Stomach (tissue), 9 donors: ENCODE results near the gene MRPS2. TPM values are rescaled to one million over a fixed set of nuclear protein-coding genes. Genes with fewer than 3 reads are reported as not detected.

Experiments used
- DNase-seq, 2 donors: peaks; one replicate each; pipeline versions ENCODE4 v3.0.0 to v3.0.0-alpha.2; 2013 to 2019
- H3K27ac ChIP-seq, 5 donors: fragments of 200-600 bp in 4 of 5; sonication (generic) in 4 of 5; one replicate each; pipeline ENCODE4 v1.5.1; 2013 to 2019; ENCODE audit warnings: mild to moderate bottlenecking in 1 of 5, moderate library complexity in 1 of 5
- H3K27me3 ChIP-seq, 3 donors: fragments of 200-600 bp; sonication (generic); one replicate each; pipeline ENCODE4 v1.5.1; 2017 to 2019; ENCODE audit warnings: mixed run types in 1 of 3
- H3K36me3 ChIP-seq, 4 donors: fragments of 200-600 bp; sonication (generic); 1 replicate in 3 of 4; 2 replicates in 1 of 4; pipeline ENCODE4 v1.5.1; 2016 to 2019
- H3K4me1 ChIP-seq, 4 donors: fragments of 200-600 bp; sonication (generic); one replicate each; pipeline ENCODE4 v1.5.1; 2016 to 2019
- H3K4me3 ChIP-seq, 4 donors: fragments of 200-600 bp; sonication (generic) in 3 of 4; one replicate each; pipeline ENCODE4 v1.5.1; 2016 to 2019; ENCODE audit warnings: mild to moderate bottlenecking in 1 of 4
- H3K9me3 ChIP-seq, 4 donors: fragments of 200-600 bp; sonication (generic); one replicate each; pipeline ENCODE4 v1.5.1; 2016 to 2019
- EP300 ChIP-seq: sonication (generic); formaldehyde crosslinking; IDR thresholded peaks from one replicate; pipeline ENCODE4 v1.6.1; 2017; ENCODE audit warnings: antibody characterized with exemption
- POLR2A ChIP-seq, 4 donors: fragments of 450-650 bp; IDR thresholded peaks; one replicate each; pipeline ENCODE4 v1.6.1; 2016; ENCODE audit warnings: antibody characterized with exemption in 4 of 4, control low read depth in 2 of 4, mild to moderate bottlenecking in 1 of 4, moderate library complexity in 1 of 4
- POLR2AphosphoS5 ChIP-seq, 3 donors: sonication (generic); formaldehyde crosslinking; IDR thresholded peaks; one replicate each; pipeline ENCODE4 v1.6.1; 2016; ENCODE audit warnings: antibody characterized with exemption in 3 of 3
- WGBS, 5 donors: extraction: QIAGEN DNeasy Blood & Tissue Kit in 3 of 5; methylation state at CpG; one replicate each; pipeline versions ENCODE4 v1.1.5 to v1.1.7; 2013 to 2018; 5-methylcytosine and 5-hydroxymethylcytosine counted together
- intact Hi-C: fragments of 100-400 bp; cut with DNase I; formaldehyde crosslinking; loops from one replicate; pipeline ENCODE4 v1.15.1; 2023; ENCODE audit warnings: low total_unique reads
- polyA plus RNA-seq, 3 donors: library from polyadenylated mRNA; stranded (reverse); fragments of 200-250 nt; gene quantifications; one replicate each; pipeline ENCODE4 v1.2.3, GENCODE V29; 2013
- total RNA-seq, 5 donors: library from RNA; depleted of rRNA; stranded (reverse); fragments of >200 nt; gene quantifications; one replicate each; pipeline versions ENCODE4 v1.1.0 to v1.2.3, GENCODE V29; 2014 to 2016
- TF ChIP-seq, protein P1 (sequence below), 7 experiments: fragments of 450-650 bp in 4 of 7; fragments of 200-600 bp in 3 of 7; sonication (generic) in 3 of 7; IDR thresholded peaks; one replicate each; pipeline ENCODE4 v1.5.1; 2016 to 2019; ENCODE audit warnings: antibody characterized with exemption in 7 of 7, control low read depth in 2 of 7, mild to moderate bottlenecking in 1 of 7
- donor health status: healthy with polysubstance abuse.
- donor health status: Bipolar disorder and iron deficiency.
- donor health status: healthy.

Gene MRPS2
- total and polyA plus RNA-seq, 8 donors = 1.8 to 54.7 (median 40.1) TPM

- 68 to 78% (median 73%) methylated on average over 14 to 21 of the region's 21 CpGs for WGBS, 5 donors
- intact Hi-C loops = no loop called here
These were observed 23.1 kb downstream of the MRPS2 start for GRCh38 chr9:135523521-135524129.

DNA sequence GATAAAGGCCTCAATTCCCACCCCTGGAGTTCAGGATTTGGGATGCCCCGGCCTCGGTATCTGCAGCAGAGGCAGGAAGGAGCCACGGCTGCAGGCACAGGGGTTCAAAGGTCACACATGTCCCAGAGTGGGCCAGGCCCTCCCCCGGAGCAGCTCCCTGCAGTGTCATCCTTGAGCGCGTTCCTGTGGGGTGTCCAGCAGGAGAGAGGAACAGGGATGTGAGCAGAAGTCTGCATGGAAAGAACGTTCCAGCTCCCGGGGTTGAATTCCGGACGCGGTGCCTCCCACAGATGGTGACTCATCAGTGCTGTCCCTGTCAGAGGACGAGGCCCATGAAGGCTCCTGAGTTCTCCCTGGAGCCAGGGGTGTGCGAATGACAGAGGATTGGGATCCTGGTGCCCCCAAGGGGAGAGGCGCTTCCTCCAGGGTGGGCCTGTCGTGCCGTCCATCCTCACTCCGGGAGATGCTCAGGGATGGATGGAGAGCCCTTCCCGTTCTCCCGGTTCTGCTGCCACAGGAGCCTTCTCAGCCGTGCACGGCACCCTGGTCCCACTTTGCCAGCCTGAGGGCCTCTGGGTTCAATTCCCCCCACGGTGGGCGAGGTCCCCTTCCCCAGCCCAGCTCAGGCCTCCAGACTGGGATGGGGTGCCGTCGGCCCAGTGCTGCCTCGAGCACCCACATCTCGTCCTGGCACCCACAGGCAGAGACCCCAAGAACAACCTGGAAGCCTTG, 23.8 kb downstream of the MRPS2 start:
- Histone ChIP-seq H3K27ac (no peak overlapping the region), H3K9me3 (no peaks in the 10 kb centered on the region), H3K36me3 (no peaks in the 10 kb centered on the region), H3K27me3 (peaks cover 0 to 68% (median 16%) of the 10 kb centered on the region in 3 donors), H3K4me1 (no peaks in the 10 kb centered on the region), H3K4me3 (no peak overlapping the region)
- intact Hi-C loops = no loop called here
- DNase-seq = peak in 1 of 2 donors; percentile 15
- TF ChIP-seq, protein P1, sequence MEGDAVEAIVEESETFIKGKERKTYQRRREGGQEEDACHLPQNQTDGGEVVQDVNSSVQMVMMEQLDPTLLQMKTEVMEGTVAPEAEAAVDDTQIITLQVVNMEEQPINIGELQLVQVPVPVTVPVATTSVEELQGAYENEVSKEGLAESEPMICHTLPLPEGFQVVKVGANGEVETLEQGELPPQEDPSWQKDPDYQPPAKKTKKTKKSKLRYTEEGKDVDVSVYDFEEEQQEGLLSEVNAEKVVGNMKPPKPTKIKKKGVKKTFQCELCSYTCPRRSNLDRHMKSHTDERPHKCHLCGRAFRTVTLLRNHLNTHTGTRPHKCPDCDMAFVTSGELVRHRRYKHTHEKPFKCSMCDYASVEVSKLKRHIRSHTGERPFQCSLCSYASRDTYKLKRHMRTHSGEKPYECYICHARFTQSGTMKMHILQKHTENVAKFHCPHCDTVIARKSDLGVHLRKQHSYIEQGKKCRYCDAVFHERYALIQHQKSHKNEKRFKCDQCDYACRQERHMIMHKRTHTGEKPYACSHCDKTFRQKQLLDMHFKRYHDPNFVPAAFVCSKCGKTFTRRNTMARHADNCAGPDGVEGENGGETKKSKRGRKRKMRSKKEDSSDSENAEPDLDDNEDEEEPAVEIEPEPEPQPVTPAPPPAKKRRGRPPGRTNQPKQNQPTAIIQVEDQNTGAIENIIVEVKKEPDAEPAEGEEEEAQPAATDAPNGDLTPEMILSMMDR (IDR thresholded peaks at IDR 0.05) = no peak
- TF ChIP-seq POLR2A (IDR thresholded peaks at IDR 0.05) = no peak
- no peak for TF ChIP-seq POLR2AphosphoS5 (IDR thresholded peaks at IDR 0.05)
- TF ChIP-seq EP300 = no peak
- WGBS, 5 donors = 61 to 71% (median 66%) methylated on average over 18 to 27 of the region's 27 CpGs

More at GRCh38 chr9:135523521-135524129, 23.1 kb downstream of the MRPS2 start:
- TF ChIP-seq EP300 (no peak), POLR2A (IDR thresholded peaks at IDR 0.05) (no peak), POLR2AphosphoS5 (IDR thresholded peaks at IDR 0.05) (no peak)
- TF ChIP-seq, protein P1 (IDR thresholded peaks at IDR 0.05) = no peak
- DNase-seq = peak in 1 of 2 donors; percentile 13
- H3K27ac ChIP-seq = no peak overlapping the region
- H3K9me3 ChIP-seq = no peaks in the 10 kb centered on the region
- peaks cover 0 to 68% (median 16%) of the 10 kb centered on the region in 3 donors for H3K27me3 ChIP-seq
- no peaks in the 10 kb centered on the region for H3K36me3 ChIP-seq
- H3K4me1 ChIP-seq = no peaks in the 10 kb centered on the region
- H3K4me3 ChIP-seq = no peak overlapping the region

DNA sequence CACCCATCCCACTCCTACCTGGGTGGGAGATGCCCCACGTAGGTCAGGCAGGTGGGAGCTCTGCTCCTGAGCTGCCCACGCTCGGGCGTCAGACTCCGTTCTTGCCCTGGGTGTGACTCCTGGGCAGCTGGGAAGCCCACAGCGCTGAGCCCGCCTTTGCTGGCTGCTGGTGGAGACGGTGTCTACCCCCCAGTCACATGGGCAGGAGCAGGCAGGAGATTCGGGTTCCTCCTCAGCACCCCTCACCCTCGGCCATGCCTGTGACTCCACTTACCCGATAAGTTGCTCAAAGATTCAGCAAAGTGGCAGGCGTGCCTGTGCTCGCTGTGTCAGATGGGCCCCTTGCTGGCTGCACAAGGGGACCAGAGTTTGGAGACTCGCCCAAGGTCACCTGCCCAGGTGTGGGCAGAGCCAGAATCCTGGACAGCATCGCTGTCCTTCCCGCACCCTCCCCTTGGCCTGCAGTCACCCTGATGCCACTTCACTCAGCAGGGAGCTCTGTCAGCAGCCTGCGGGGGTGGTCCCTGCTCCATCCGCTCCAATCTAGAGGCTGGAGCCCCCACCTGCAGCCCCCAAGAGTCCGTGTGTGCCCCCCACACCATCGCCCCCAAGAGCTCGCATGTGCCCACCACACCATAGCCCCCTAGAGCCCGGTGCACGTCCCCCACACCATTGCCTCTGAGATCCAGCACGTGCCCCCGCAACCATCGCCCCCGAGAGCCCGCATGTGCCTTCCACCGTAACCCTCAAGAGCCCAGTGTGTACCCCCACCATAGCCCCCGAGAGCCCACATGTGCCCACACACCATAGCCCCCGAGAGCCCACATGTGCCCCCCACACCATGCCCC, 25.0 kb downstream of the MRPS2 start:
- peaks cover 0 to 68% (median 16%) of the 10 kb centered on the region in 3 donors for H3K27me3 ChIP-seq
- H3K4me1 ChIP-seq = no peaks in the 10 kb centered on the region
- peaks cover 0 to 7% (median 0%) of the 10 kb centered on the region in 4 donors for H3K9me3 ChIP-seq
- H3K4me3 ChIP-seq = no peak overlapping the region
- no peak overlapping the region for H3K27ac ChIP-seq
- peak in 1 of 2 donors; percentile 14 for DNase-seq
- no peak for TF ChIP-seq POLR2A (IDR thresholded peaks at IDR 0.05)
- TF ChIP-seq, protein P1 (IDR thresholded peaks at IDR 0.05) = no peak
- H3K36me3 ChIP-seq = no peaks in the 10 kb centered on the region
- intact Hi-C loops = no loop called here
- whole genome bisulfite sequencing, 5 donors = 77 to 82% (median 81%) methylated on average over 19 to 31 of the region's 31 CpGs

DNA sequence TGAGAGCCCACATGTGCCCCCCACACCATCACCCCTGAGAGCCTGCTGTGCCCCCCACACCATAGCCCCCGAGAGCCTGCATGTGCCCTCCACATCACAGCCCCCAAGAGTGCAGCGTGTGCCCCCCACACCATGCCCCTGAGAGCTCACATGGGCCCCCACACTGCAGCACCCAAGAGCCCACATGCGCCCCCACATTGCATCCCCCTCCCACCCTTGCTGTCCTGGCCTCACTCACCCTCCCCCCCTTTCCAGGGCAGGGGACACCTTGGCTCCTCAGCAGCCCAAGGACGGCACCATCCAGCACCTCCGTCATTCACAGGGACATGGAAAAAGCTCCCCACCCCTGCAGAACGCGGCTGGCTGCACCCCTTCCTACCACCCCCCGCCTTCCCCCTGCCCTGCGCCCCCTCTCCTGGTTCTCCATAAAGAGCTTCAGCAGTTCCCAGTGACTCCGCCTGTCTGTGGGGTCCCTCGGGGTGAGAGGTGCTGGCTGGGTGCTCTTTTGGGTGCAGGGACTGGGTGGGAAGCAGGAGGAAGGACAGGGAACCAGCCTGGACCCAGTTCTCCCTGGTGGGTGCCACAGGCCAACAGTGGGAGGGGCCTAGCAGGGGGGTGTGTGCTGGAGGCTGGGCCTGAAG, 25.7 kb downstream of the MRPS2 start:
- no peak overlapping the region for H3K27ac ChIP-seq
- peak in 1 of 2 donors; percentile 21 for DNase-seq
- TF ChIP-seq POLR2AphosphoS5 (IDR thresholded peaks at IDR 0.05) = no peak
- no peak for TF ChIP-seq POLR2A (IDR thresholded peaks at IDR 0.05)
- TF ChIP-seq, protein P1 (IDR thresholded peaks at IDR 0.05) = no peak
- TF ChIP-seq EP300 = no peak
- WGBS, 5 donors = 54 to 75% (median 74%) methylated on average over 6 to 11 of the region's 11 CpGs
- intact Hi-C loops = no loop called here
- H3K36me3 ChIP-seq = no peaks in the 10 kb centered on the region
- H3K27me3 ChIP-seq = peaks cover 0 to 70% (median 13%) of the 10 kb centered on the region in 3 donors
- H3K9me3 ChIP-seq = peaks cover 0 to 7% (median 0%) of the 10 kb centered on the region in 4 donors
- H3K4me1 ChIP-seq = no peaks in the 10 kb centered on the region
- H3K4me3 ChIP-seq = no peak overlapping the region
